Epidermal melanocyte (primary cell): Measurements from ENCODE around the gene GTF3C4.
"Not testable (repeated sequence)": the region's sequence is repeated elsewhere in the genome, so short reads cannot be mapped to it uniquely, and the experiment has no call there.

ENCODE experiments used
- DNase-seq: peaks from one replicate; pipeline ENCODE4 v3.0.0; 2011; ENCODE audit warnings: low spot score; ENCODE audit not compliant: insufficient read length

GTF3C4 gene

GRCh38 chr9:132699956-132700355 lies 29.7 kb downstream of the GTF3C4 start:
- no peak for DNase-seq

DNA sequence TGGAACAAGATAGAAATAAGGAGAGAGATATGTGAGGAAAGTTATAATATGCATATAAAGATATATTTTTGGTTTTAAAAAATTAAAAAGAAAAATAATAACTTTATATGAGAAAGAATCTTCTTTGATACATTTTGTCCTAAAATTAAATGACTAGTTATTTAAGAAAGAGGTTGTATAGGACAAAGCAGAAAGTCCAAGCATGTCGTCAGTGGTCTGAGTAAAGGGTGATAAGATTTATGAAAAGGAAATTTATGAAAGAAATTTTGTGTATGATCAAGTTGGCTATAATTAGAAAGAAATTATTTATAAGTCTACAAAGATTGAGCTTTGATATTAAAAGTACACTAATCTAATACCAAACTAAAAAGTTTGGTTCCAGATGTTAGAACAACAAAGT lies 32.0 kb downstream of the GTF3C4 start:
- DNase-seq, result no peak

DNA sequence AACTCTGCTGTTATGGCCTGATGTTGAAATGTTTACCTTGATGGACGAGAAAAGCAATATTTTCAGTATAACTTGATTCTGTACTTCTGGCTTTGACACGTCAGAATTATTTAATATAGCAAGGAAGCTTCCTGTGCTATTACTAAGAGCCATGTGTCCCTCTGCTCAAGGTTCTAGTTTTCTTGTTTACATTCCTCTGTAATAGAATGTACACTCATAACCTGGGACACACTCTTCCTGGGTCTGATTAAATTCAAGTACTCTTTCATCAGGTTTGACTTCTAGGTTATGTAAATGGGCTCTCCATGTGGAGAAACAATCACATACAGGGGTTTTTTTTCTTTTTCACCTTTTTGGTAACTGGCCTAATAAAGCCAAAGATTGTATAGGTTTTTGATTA lies 33.1 kb downstream of the GTF3C4 start:
- no peak for DNase-seq

DNA sequence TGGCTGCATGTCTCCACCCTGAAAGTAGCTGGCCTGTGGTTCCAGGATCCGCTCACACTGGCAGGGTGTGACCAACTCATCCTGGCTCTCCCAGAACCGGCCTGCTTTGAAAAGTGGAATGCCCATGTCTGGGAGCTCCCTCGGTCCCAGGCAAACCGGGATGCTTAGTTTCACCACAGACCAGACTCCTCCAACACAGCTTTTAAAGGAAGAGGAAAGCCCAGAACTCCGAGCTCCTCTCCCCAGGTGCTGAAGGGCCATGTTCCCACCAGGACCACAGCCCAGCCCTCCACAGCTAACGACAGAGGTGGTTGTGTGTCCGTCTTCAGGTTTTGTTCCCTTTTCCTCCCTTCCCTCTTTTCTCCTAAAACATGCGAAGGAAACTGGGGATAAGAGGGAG lies 38.0 kb downstream of the GTF3C4 start:
- DNase-seq, result no peak

GRCh38 chr9:132708769-132709430 lies 38.6 kb downstream of the GTF3C4 start:
- no peak for DNase-seq

GRCh38 chr9:132710333-132710732 lies 40.1 kb downstream of the GTF3C4 start:
- no peak for DNase-seq

DNA sequence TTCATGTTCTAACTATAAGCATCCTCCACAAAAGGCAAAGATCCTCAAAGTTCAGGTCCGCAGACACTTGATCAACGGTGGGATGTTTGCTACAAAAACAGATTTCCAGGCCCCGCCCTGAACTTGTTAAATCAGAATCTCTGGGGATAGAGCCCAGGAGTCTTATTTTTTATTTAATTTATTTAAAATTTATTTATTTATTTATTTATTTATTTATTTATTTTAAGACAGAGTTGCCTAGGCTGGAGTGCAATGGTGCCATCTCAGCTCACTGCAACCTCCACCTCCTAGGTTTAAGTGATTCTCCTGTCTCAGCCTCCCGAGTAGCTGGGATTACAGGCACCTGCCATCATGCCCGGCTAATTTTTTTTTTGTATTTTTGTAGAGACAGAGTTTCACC lies 40.9 kb downstream of the GTF3C4 start:
- DNase-seq, result not testable (repeated sequence)

DNA sequence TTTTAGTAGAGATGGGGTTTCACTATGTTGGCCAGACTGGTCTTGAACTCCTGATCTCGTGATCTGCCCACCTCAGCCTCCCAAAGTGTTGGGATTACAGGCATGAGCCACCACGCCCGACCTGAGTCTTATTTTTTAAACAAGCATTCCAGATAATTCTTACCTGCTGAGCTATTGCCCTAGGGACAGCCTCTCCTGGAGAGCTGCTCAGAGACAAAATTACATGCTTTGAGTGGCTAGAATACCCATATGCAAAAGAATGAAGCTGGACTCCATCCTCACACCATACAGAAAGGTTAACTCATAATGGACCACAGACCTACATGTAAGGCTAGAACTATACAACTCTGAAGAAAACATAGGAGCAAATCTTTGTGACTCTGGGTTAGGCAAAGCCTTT lies 41.6 kb downstream of the GTF3C4 start:
- DNase-seq, result no peak

- no peak for DNase-seq
Measured at GRCh38 chr9:132712753-132713152, 42.5 kb downstream of the GTF3C4 start.

DNA sequence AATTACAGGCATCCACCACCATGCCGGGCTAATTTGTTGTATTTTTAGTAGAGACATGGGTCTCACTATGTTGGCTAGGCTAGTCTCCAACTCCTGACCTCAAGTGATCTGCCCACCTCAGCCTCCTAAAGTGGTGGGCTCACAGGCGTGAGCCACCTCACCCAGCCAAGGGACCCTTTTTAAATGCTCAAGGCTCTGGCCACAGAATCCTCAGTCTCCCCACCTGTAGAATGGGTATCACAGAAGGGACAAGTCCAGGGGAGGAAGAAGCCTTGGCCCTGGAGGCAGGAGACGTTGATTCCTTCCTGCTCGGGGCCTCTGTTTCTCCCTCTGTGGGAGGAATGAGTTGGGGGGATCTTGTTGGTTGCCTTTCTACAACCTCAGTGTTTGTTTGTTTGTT lies 45.7 kb downstream of the GTF3C4 start:
- no peak for DNase-seq

- DNase-seq, result no peak
Measured at GRCh38 chr9:132717326-132717945, 47.2 kb downstream of the GTF3C4 start.

DNA sequence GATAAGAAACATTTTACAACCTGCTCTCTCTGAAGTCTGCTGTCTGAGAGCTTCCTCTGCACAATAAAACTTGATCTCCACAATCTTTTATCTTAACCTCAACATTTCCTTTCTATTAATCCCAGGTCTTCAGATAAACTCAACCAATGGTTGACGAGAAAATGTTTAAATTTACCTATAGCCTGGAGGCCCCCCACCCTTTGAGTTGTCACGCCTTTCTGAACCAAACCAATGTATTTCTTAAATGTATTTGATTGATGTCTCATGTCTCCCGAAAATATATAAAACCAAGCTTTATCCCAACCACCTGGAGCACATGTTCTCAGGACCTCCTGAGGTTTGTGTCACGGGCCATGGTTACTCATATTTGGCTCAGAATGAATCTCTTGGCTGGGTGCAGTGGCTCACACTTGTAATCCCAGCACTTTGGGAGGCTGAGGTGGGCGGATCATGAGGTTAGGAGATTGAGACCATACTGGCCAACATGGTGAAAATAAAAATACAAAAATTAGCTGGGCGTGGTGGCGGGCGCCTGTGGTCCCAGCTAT lies 48.2 kb downstream of the GTF3C4 start:
- DNase-seq, result not testable (repeated sequence)

GRCh38 chr9:132721661-132722060 lies 51.4 kb downstream of the GTF3C4 start:
- no peak for DNase-seq

DNA sequence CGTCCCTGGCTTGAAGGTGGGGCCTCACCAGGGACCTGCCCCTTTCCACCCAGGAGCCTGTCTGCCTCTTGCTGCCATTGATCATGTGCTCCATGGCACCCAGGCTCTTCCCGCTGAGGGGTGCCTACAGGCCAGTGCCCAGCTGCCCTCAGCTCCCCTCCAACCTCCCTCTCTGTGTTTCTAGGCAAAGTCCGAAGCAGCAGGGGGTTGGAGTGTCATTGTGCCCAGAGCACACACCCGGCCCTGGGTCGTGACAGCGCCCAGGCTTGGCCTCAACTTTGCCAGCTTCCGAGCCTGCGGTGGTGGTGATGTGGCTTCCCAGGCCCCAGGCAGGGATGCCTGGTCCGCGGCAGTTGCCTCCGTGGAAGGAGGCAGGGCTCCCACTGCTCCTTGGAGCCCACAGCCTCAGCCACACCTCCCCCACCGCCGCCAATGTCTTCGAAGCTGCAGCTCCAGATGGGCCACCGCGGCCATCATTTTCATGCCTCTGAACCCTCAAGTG lies 52.4 kb downstream of the GTF3C4 start:
- DNase-seq, result no peak

DNA sequence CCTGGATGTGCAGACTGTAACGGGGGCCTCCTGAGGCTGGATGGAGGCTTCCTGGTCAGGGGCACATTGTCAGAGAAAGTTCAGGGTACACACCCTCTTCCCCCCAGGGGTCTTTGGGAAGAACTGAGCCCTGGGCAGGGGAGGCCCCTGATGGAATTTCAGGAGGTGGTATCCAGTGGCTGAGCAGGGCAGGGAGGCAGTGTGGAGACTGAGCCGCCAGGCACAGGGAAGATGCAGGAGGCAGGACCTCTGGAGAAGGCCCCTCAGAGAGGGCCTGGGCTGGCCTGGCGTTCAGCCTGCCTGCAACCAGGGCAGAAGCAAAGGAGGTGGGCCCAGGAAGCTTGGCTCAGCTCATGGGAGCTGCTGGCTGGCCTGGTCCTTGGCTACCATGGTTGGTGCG lies 53.5 kb downstream of the GTF3C4 start:
- DNase-seq, result no peak

DNA sequence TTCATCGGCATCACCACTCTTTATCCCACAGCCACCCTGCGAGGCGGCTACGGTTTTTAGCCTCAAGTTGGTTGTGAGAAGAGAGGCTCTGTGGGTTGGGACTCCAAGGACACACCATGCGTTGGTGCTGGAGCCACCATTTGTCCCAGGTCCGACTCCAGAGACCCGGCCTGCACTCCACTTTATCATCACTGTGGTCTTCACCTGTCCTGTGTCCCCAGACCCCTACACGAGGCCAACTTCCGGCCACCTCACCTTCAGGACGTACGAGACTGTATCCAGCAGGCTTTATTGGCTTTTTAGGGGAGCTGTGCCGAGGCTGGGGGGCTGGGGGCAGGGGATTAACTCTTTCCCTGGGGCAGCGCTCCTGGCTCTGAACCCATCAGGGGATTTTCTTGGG lies 55.0 kb downstream of the GTF3C4 start:
- DNase-seq, result no peak

GRCh38 chr9:132726576-132727130 lies 56.4 kb downstream of the GTF3C4 start:
- no peak for DNase-seq

GRCh38 chr9:132728071-132728470 lies 57.8 kb downstream of the GTF3C4 start:
- no peak for DNase-seq

DNA sequence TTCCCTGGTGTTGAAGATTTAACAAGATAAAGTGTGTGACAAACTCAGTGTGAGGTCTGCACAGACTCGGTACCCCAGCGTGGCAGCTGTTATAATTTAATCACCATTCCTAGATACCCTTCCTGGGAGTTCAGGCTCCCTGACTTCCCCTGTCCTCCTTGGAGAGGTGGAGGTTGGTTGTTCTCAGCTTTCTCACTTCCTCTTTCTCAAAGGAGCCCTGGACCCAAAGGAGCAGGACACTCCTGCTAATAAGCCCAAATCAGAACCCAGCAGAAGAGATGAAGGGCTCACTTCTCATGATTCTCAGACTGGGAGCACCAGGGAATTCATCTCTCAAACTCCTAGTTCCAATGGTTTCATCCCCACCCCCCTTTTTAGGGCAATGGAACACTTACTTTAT lies 58.2 kb downstream of the GTF3C4 start:
- no peak for DNase-seq

DNA sequence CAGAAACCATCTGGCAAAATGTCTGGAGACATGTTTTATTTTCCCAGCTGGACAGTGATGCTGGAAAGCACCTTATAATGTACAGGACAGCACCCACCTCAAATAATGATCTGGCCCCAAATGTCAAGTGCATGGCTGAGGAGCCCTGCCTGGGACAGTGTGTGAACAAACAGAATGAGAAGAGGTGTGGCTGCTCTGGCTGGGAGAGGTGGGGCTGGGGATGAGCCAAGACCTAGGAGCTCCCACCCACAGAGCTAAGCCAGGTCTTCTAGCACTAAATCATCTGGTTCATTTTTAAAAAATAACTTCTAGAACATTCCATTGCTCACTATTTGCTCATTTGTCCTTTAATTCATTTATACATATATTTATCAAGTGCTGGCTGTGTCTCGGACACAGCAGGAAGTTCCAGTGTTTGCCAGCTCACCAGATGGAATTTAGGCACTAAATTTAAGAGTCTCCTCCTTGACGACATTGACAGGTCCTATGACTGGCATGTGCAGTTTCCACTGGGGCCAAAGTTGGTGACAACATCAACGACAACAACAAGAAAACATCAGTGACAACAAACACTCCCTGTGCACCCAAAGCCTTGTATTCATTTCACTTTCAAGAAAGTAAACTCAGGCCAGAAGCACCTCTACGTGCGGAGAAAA lies 59.1 kb downstream of the GTF3C4 start:
- DNase-seq, result no peak

- DNase-seq, result no peak
Measured at GRCh38 chr9:132730054-132731033, 60.1 kb downstream of the GTF3C4 start.
